ENCODE results near the gene CIAO2A.

Gene CIAO2A

DNA sequence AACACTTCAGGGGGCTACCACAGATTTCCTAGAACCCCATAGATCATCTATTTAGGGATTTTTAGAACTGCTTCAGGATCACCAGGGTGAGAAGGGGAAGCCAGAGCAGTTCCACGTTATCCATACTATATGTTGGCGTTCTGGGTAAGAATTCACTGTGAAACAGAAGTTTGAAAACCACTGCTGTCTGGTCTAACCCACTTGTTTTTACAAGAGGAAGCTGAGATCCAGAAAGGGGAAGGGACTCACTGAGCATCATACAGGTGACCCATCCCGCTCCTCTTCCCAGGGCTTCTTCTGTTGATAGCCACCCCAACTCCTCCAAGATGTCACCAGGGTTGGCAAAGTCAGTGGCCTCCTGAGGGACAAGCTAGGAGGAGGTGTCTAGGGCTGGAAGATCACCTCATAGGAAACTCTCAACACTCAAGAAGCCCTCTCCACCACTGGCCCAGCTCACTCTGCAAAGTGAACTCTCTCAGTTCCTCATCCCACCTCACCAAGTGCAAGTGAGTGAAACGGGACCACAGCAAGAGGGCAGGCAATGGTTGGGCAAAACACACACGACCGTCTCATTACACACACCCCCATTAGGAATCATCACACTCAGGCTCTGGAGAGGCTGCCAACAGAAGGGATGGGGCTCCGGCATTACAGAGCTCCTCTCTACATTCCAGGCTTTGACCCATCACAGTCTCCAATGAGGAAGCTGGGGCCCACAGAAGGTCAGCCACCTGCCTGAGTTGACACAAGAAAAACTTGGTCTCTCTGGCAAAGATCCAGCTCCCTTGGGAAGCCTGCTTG is 49.1 kb downstream of the CIAO2A start:
- no peak for DNase-seq (ENCODE audit: low spot score)

DNA sequence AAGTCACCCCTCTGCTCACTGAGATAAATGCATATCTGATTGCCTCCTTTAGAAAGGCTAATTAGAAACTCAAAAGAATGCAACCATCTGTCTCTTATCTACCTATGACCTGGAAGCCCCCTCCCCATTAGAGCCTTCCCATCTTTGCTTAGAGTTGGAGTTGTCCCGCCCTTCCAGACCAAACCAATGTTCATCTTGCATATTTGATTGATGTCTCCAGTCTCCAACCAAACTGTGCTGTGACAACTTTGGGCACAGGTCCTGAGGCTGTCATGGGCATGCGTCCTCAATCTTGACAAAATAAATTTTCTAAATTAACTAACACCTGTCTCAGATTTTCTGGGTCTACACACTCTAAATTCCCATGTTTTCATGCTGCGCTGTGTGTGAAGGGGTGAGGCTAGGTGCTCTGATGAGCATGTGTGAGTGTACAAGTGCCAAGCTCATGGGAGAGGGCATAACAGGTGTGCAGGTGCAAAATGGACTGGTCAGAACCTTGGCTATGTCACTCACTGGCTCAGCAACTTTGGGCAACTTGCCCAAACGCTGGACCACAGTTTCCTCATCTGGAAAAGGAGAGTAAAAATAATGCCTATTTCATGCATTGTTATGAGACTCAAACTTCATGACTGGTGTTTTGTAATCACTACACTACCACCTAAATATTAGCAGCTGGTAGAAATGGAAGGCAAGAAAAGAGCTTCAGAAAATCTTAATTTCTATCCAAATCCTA is 54.6 kb downstream of the CIAO2A start:
- DNase-seq (ENCODE audit: low spot score), result no peak

DNA sequence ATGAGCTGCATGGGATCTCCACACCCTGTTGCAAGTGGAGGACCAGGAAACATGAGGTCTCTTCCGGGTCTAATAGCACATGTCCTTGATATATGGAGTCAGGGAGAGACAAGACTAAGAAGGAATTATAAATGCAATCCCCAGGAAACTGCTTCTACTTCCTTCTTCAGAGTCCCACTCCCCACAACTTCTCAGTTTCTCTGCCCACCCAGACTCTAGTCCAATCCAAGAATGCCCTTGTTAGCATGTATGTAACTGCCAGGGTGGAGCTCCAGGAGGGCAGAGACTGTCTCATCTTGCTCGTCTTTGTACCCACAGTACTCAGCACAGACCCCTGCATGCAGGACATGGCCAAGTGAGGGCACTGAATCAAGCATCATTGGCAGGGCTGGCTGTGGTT is 55.7 kb downstream of the CIAO2A start:
- DNase-seq (ENCODE audit: low spot score), result no peak

DNA sequence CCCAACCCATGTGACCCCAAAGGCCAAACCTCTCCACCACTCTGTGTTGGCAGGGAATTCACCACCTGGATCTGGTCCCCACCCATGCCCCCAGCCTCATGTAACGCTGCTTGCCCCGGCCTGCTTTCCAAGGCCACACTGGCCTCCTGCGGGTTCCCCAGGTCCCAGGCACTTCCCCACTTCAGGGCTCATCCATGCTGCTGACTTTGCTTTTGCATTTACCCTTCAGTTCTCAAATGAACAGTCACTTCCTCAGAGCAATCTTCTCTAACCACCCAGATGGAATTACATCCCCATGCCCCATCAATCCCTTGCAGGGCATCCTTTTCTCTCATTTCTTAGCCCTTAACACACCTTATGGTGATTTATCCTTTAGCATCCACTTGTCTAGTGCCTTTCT is 56.5 kb downstream of the CIAO2A start:
- DNase-seq (ENCODE audit: low spot score), result no peak

DNA sequence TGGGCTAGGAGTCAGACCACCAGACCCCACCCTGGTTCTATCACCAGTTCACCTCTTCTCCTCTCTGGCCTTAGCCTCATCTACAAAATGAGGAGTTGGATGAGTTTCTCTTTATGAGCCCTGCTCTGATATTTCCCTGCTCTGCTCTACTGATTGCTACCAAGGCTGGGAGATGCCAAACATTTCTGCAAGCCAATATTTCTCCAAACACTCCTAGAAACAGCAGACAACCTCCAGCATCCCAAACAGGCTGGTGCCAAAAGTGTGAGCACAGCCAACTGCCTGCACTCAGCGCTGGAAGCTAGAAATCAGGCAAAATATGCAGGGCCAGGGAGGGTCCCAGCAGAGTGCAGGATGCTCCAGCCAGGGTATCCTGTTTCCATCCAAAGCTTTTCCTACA is 58.1 kb downstream of the CIAO2A start:
- no peak for DNase-seq (ENCODE audit: low spot score)

DNA sequence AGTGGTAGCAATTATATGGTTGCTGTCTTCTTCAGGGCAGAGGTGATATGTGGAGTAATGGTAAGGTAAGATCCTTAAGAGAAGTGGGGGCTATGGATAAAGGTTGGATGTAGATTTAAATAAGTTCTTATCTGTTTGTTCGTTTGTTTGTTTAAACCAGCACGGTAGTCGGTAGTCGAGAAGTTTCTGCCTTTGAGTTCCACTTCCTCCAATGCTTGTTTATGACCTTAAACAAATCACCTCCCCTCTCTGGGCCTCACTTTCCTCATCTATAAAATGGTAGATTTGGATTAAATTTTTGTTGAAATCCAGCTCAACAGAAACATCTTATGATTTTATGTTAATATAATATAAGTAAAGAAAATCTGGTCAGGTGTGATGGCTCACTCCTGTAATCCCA is 59.1 kb downstream of the CIAO2A start:
- DNase-seq (ENCODE audit: low spot score), result no peak

DNA sequence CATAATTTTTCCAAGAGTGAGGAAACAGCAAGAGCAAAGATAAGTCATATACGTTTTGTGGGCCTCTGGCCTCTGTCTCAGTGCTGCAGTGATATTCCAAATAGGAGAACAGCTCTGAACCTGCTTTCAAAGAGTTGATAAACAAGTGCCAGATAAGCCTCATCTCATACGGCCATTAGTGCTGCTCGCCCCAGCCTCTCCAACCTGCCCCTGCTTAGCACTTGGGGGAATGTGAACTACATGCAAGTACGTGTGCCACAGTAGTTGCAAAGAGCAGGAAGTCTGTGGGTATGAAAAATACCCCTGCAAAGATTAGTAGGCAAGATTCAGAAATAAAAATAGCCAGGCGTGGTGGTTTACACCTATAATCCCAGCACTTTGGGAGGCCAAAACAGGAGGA is 61.3 kb downstream of the CIAO2A start:
- no peak for DNase-seq (ENCODE audit: low spot score)

DNA sequence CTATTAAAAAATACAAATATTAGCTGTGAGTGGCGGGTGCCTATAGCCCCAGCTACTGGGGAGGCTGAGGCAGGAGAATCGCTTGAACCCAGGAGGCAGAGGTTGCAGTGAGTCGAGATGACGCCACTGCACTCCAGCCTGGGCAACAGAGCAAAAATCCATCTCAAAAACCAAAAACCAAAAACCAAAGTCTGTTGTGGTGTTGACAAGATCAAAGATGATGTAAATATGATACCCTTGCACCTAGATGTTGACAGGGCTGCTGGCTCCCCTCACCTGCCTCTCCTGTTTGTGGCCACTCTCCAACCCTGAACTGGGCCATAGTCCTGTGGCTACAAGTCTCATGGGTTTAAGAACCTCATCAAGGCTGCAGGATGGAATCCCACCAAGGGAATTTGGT is 63.5 kb downstream of the CIAO2A start:
- no peak for DNase-seq (ENCODE audit: low spot score)

DNA sequence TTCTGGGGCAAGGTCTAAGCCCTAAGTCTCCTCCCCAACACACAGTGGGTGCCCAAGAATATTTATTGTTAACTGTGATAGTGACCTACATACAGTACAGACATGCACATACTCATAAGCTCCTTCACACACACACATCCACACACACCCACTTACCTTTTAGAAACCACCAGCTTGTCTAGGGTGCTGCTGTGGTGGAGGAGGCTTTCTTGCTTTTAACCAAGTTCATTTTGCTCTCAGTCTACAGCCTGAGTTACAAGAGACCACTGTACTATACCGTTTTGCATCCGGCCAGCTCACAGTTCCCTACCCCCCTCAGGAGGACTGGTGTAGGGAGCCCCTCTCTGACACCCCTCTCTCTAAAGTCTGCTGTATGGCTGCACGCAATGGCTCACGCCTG is 64.0 kb downstream of the CIAO2A start:
- no peak for DNase-seq (ENCODE audit: low spot score)

DNA sequence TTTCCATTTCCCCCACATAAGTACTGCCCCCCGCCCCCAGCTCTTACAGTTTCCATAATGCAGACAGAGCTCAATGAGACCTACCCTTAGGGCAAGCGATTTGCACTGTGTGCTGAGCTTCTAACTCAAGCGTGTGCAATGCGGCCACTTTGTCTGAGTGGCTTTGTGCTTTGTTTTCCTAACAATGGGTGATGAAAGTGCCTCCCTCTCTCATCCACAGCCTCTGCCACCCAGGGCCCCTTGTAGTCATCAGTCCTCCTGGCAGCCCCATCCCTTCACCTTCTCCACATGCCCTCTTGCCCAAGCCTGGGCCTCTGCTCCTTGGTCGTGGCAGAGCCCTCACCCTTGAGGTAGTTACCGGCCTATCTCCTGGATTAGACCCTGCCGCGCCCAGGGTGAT is 64.5 kb downstream of the CIAO2A start:
- DNase-seq (ENCODE audit: low spot score), result no peak

DNA sequence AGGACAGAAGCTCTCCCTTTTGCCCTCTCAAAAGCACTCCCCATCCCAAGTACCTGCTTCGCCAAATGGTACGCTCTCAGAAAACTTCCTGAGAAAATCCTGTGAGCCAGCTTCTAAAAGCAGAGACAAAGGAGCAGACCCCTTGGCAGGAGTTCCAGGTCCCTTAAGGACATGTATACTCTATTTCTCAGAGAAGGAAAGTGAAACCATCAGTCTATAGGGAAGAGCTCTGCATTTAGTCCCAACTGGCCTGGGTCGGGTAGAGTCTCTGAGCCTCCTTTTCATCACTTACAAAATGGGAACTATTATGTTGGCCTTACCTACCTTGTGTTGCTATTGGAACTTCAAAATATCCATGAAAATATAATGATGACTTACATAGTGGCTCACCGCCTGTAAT is 67.0 kb downstream of the CIAO2A start:
- no peak for DNase-seq (ENCODE audit: low spot score)

DNA sequence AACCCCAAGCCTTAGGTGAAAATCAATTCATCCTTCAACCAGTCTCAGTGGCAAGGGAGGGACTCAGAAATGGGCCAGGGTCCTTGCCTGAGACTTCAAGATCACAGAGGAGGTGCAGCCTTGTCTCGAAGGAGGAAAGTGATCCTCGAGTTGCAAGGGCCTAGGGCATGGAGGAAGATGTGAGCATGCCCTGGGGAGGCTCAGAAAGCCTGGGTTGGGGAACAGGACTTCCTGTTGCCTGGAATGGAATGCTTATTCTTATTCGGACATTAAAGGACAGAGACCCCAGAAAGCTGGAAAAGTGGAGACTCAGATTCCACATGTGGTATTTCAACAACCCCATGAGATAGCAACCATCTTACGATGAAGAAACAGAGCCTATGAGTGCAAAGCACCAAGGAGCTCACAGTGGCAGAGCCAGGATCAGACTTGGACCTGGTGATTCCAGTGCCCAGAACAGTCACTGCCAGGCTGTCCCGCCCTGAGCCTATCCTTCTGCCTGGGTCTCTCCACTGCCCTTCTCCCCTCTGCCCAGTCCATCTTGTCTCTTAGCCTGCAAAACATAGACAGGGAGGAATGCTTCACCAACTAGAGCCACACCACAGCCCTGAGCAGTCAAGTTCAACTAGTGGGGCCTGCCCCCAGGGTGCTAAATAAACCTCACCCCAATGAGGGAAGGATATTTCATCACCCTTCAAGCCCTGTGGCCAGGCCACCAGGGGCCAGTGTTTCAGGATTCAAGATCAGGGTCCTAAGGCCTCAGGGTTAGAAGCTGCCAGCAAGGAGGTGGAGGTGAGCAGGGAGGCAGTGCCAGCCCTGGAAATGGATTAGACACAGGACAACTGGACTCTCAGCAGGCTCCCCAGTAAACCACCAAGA is 69.2 kb downstream of the CIAO2A start:
- no peak for DNase-seq (ENCODE audit: low spot score)

DNA sequence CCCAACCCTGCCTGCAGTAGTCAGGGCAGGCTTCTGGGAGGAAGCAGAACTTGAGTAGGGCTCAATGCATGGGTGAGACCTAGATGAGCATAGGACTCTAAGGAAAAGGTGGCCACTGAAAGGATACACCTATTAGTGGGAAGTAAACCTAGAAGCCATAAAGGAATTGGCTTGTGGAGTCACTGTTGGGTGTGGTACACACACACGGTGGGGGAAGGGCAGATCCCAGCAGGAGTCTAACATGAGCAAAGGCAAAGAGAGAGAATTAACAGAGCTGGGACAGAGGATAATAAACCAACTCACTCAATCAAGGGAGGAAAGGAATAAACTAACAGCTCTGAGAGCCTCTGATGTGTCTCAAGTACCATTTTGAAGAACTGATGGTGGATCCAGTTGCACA is 70.4 kb downstream of the CIAO2A start:
- DNase-seq (ENCODE audit: low spot score), result no peak

DNA sequence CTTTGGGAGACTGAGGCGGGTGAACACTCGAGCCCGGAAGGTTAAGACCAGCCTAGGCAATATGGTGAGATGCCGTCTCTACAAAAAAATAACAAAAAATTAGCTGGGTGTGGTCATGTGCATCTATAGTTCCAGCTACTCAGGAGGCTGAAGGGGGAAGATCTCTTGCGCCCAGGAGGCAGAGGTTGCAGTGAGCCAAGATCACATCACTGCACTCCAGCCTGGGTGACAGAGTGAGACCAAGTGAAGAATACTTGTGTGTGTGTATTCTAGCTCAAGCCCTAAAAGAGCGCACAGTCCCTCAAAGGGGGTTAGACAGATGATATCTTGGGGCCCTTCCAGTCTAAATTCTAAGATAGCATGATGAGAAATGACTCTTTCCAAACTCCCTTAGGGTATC is 71.1 kb downstream of the CIAO2A start:
- DNase-seq (ENCODE audit: low spot score), result no peak

All from activated CD4-positive, alpha-beta T cell treated with anti-CD3 and anti-CD28 coated beads, Interleukin-2, Interleukin-4, amounts not matched to agents 100 ng/mL and 50 ng/mL, durations not matched to agents 16 hours and 8 hours (primary cell).